Activated naive CD4-positive, alpha-beta T cell treated with anti-CD3 and anti-CD28 coated beads for 36 hours (primary cell): ENCODE results near the gene NSDHL. TPM values are rescaled to one million over a fixed set of nuclear protein-coding genes. Genes with fewer than 3 reads are reported as not detected.

Experiments
- CTCF ChIA-PET: fragments of 350-600 bp; sonication (Branson Sonifier 250); formaldehyde crosslinking; loops from one replicate; lab custom pipeline; 2021; ENCODE audit warnings: antibody characterized with exemption; lab: Charles Lee
- DNase-seq: peaks from one replicate; pipeline ENCODE4 v3.0.0-alpha.2; 2020
- H3K27ac Mint-ChIP-seq: one replicate; pipeline ENCODE4 v1.8.0; 2021; ENCODE audit warnings: mild to moderate bottlenecking, mixed read lengths
- H3K27me3 Mint-ChIP-seq: one replicate; pipeline ENCODE4 v1.8.0; 2021; ENCODE audit warnings: low read depth, mixed read lengths
- H3K36me3 Mint-ChIP-seq: one replicate; pipeline ENCODE4 v1.8.0; 2021; ENCODE audit warnings: low read depth, mixed read lengths
- H3K4me1 Mint-ChIP-seq: one replicate; pipeline ENCODE4 v1.8.0; 2021; ENCODE audit warnings: low read depth, mixed read lengths
- H3K4me3 Mint-ChIP-seq: one replicate; pipeline ENCODE4 v1.8.0; 2021; ENCODE audit warnings: mild to moderate bottlenecking, moderate library complexity, mixed read lengths
- H3K9me3 Mint-ChIP-seq: one replicate; pipeline ENCODE4 v1.8.0; 2021; ENCODE audit warnings: mixed read lengths
- intact Hi-C: fragments of 100-400 bp; cut with micrococcal nuclease; formaldehyde crosslinking; loops from one replicate; pipeline ENCODE4 v1.15.1; 2023
- total RNA-seq, 2 experiments: library from RNA; stranded (reverse); gene quantifications; one replicate each; pipeline ENCODE4 v1.2.3, GENCODE V29; 2021

The NSDHL gene
- total RNA-seq, 2 experiments from 2014 or later = 13.3 to 16.2 TPM

- H3K36me3 Mint-ChIP-seq = no peaks in the 10 kb centered on the region
- intact Hi-C loops = no loop called here
- no peaks in the 10 kb centered on the region for H3K9me3 Mint-ChIP-seq
- no peak overlapping the region for H3K4me3 Mint-ChIP-seq
- H3K27ac Mint-ChIP-seq = no peak overlapping the region
- DNase-seq = no peak
- CTCF ChIA-PET = no interaction called here
- peaks cover 2% of the 10 kb centered on the region for H3K4me1 Mint-ChIP-seq
- peaks cover 14% of the 10 kb centered on the region for H3K27me3 Mint-ChIP-seq
Measured at GRCh38 chrX:152898442-152898841, 67.6 kb downstream of the NSDHL start.

- peaks cover 2% of the 10 kb centered on the region for H3K4me1 Mint-ChIP-seq
- no peak overlapping the region for H3K4me3 Mint-ChIP-seq
- H3K27ac Mint-ChIP-seq = no peak overlapping the region
- H3K27me3 Mint-ChIP-seq = peaks cover 14% of the 10 kb centered on the region
- intact Hi-C loops = no loop called here
- CTCF ChIA-PET = interaction anchor here (0.8 kb wide), 1 partner anchor 27 kb away, joined by 3 read pairs; no protein-coding TSS in a partner anchor
- DNase-seq = no peak
- no peaks in the 10 kb centered on the region for H3K36me3 Mint-ChIP-seq
- no peaks in the 10 kb centered on the region for H3K9me3 Mint-ChIP-seq
Measured at GRCh38 chrX:152899111-152899873, 68.4 kb downstream of the NSDHL start.

- H3K27me3 Mint-ChIP-seq = peaks cover 13% of the 10 kb centered on the region
- CTCF ChIA-PET = interaction anchor here (0.8 kb wide), 1 partner anchor 26 kb away, joined by 3 read pairs; no protein-coding TSS in a partner anchor
- no peaks in the 10 kb centered on the region for H3K9me3 Mint-ChIP-seq
- H3K4me3 Mint-ChIP-seq = no peak overlapping the region
- H3K27ac Mint-ChIP-seq = no peak overlapping the region
- intact Hi-C loops = no loop called here
- peaks cover 2% of the 10 kb centered on the region for H3K4me1 Mint-ChIP-seq
- DNase-seq = no peak
- H3K36me3 Mint-ChIP-seq = no peaks in the 10 kb centered on the region
Measured at GRCh38 chrX:152899874-152900719, 69.2 kb downstream of the NSDHL start.

GRCh38 chrX:152900937-152901445 lies 70.1 kb downstream of the NSDHL start:
- no peaks in the 10 kb centered on the region for H3K9me3 Mint-ChIP-seq
- no peak for DNase-seq
- H3K4me3 Mint-ChIP-seq = no peak overlapping the region
- no peak overlapping the region for H3K27ac Mint-ChIP-seq
- no peaks in the 10 kb centered on the region for H3K36me3 Mint-ChIP-seq
- peaks cover 12% of the 10 kb centered on the region for H3K27me3 Mint-ChIP-seq
- peaks cover 2% of the 10 kb centered on the region for H3K4me1 Mint-ChIP-seq
- intact Hi-C loops = no loop called here
- CTCF ChIA-PET = no interaction called here

GRCh38 chrX:152901816-152902501 lies 71.1 kb downstream of the NSDHL start:
- peaks cover 2% of the 10 kb centered on the region for H3K4me1 Mint-ChIP-seq
- no peak for DNase-seq
- H3K9me3 Mint-ChIP-seq = no peaks in the 10 kb centered on the region
- intact Hi-C loops = no loop called here
- H3K27ac Mint-ChIP-seq = no peak overlapping the region
- H3K36me3 Mint-ChIP-seq = no peaks in the 10 kb centered on the region
- CTCF ChIA-PET = no interaction called here
- H3K27me3 Mint-ChIP-seq = peaks cover 2% of the 10 kb centered on the region
- H3K4me3 Mint-ChIP-seq = no peak overlapping the region

- CTCF ChIA-PET = no interaction called here
- no peaks in the 10 kb centered on the region for H3K36me3 Mint-ChIP-seq
- no peaks in the 10 kb centered on the region for H3K9me3 Mint-ChIP-seq
- no peak overlapping the region for H3K4me3 Mint-ChIP-seq
- peaks cover 2% of the 10 kb centered on the region for H3K4me1 Mint-ChIP-seq
- intact Hi-C loops = no loop called here
- no peak overlapping the region for H3K27ac Mint-ChIP-seq
- no peaks in the 10 kb centered on the region for H3K27me3 Mint-ChIP-seq
- DNase-seq = no peak
Measured at GRCh38 chrX:152902502-152902820, 71.6 kb downstream of the NSDHL start.

- H3K4me1 Mint-ChIP-seq = peaks cover 2% of the 10 kb centered on the region
- H3K27me3 Mint-ChIP-seq = no peaks in the 10 kb centered on the region
- no peaks in the 10 kb centered on the region for H3K36me3 Mint-ChIP-seq
- no peak for DNase-seq
- H3K4me3 Mint-ChIP-seq = no peak overlapping the region
- CTCF ChIA-PET = interaction anchor here (0.9 to 1.0 kb wide), 4 partner anchors 10 to 40 kb away, joined by 3 to 4 read pairs (median 3); no protein-coding TSS in a partner anchor
- H3K9me3 Mint-ChIP-seq = no peaks in the 10 kb centered on the region
- intact Hi-C loops = no loop called here
- H3K27ac Mint-ChIP-seq = no peak overlapping the region
Measured at GRCh38 chrX:152903589-152903988, 72.7 kb downstream of the NSDHL start.

GRCh38 chrX:152904151-152905080 lies 73.6 kb downstream of the NSDHL start:
- intact Hi-C loops = loop anchor here (1.0 kb wide), 1 partner anchor 22 kb away; no protein-coding TSS in a partner anchor
- Mint-ChIP-seq H3K4me3 (no peak overlapping the region), H3K4me1 (peaks cover 2% of the 10 kb centered on the region), H3K27me3 (no peaks in the 10 kb centered on the region), H3K9me3 (no peaks in the 10 kb centered on the region), H3K27ac (no peak overlapping the region), H3K36me3 (no peaks in the 10 kb centered on the region)
- CTCF ChIA-PET = interaction anchor here (0.6 to 2.4 kb wide), 7 partner anchors 9 to 41 kb away, joined by 3 to 10 read pairs (median 3); no protein-coding TSS in a partner anchor
- peak; percentile 54 for DNase-seq

GRCh38 chrX:152905081-152905420 lies 74.2 kb downstream of the NSDHL start:
- no peak for DNase-seq
- Mint-ChIP-seq H3K4me1 (peaks cover 2% of the 10 kb centered on the region), H3K27me3 (no peaks in the 10 kb centered on the region), H3K27ac (no peak overlapping the region), H3K4me3 (no peak overlapping the region), H3K9me3 (no peaks in the 10 kb centered on the region), H3K36me3 (no peaks in the 10 kb centered on the region)
- CTCF ChIA-PET = interaction anchor here (0.6 to 2.4 kb wide), 4 partner anchors 8 to 34 kb away, joined by 3 to 10 read pairs (median 6); no protein-coding TSS in a partner anchor
- intact Hi-C loops = no loop called here

GRCh38 chrX:152907084-152907651 lies 76.3 kb downstream of the NSDHL start:
- H3K9me3 Mint-ChIP-seq = no peaks in the 10 kb centered on the region
- intact Hi-C loops = no loop called here
- CTCF ChIA-PET = interaction anchor here (2.0 to 2.4 kb wide), 2 partner anchors 8 to 19 kb away, joined by 6 to 10 read pairs; no protein-coding TSS in a partner anchor
- no peaks in the 10 kb centered on the region for H3K36me3 Mint-ChIP-seq
- no peak for DNase-seq
- H3K27ac Mint-ChIP-seq = no peak overlapping the region
- H3K4me1 Mint-ChIP-seq = no peaks in the 10 kb centered on the region
- H3K4me3 Mint-ChIP-seq = no peak overlapping the region
- no peaks in the 10 kb centered on the region for H3K27me3 Mint-ChIP-seq

- H3K4me3 Mint-ChIP-seq = no peak overlapping the region
- DNase-seq = no peak
- intact Hi-C loops = no loop called here
- no peak overlapping the region for H3K27ac Mint-ChIP-seq
- no peaks in the 10 kb centered on the region for H3K4me1 Mint-ChIP-seq
- no peaks in the 10 kb centered on the region for H3K27me3 Mint-ChIP-seq
- no peaks in the 10 kb centered on the region for H3K9me3 Mint-ChIP-seq
- no peaks in the 10 kb centered on the region for H3K36me3 Mint-ChIP-seq
- CTCF ChIA-PET = no interaction called here
Measured at GRCh38 chrX:152908486-152908885, 77.6 kb downstream of the NSDHL start.
